ENCODE data around the gene C17orf75.

The C17orf75 gene

DNA sequence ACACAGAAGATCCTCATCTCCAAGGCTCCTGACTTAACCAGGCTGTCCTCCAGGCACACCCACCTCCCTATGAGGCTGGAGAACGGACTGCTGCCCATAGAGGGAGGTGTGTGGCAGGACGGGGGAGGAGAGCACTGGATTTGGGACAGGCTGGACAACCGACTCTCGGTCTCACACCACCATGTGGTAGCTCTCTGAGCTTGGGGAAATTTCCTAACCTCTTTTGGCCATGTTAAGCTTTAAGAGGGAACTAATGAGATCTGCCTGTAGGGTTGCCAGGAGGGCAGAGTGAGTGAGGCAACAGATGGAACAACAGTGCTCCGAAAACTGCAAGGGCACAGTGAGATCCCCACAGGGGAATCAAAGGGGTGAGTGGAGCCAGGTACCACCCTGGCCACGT is 43.7 kb downstream of the C17orf75 start:
- Histone ChIP-seq H3K4me2 (no peak overlapping the region), H3K79me2 (ENCODE audit: insufficient read depth, low read depth) (no peaks in the 10 kb centered on the region), H3K4me3 (IDR thresholded peaks at IDR 0.05; ENCODE audit: insufficient read depth, low read depth, low read length) (no peak overlapping the region), H3K27ac (no peak overlapping the region), H3K9ac (no peak overlapping the region), H3K27me3 (ENCODE audit: insufficient read depth, low read depth) (no peaks in the 10 kb centered on the region), H3K36me3 (ENCODE audit: insufficient read depth) (no peaks in the 10 kb centered on the region), H2AFZ (ENCODE audit: low read depth) (no peak overlapping the region), H3K4me1 (ENCODE audit: low read depth, poor library complexity, severe bottlenecking) (no peaks in the 10 kb centered on the region), H4K20me1 (ENCODE audit: insufficient read depth) (no peaks in the 10 kb centered on the region)
- TF ChIP-seq, protein P1, sequence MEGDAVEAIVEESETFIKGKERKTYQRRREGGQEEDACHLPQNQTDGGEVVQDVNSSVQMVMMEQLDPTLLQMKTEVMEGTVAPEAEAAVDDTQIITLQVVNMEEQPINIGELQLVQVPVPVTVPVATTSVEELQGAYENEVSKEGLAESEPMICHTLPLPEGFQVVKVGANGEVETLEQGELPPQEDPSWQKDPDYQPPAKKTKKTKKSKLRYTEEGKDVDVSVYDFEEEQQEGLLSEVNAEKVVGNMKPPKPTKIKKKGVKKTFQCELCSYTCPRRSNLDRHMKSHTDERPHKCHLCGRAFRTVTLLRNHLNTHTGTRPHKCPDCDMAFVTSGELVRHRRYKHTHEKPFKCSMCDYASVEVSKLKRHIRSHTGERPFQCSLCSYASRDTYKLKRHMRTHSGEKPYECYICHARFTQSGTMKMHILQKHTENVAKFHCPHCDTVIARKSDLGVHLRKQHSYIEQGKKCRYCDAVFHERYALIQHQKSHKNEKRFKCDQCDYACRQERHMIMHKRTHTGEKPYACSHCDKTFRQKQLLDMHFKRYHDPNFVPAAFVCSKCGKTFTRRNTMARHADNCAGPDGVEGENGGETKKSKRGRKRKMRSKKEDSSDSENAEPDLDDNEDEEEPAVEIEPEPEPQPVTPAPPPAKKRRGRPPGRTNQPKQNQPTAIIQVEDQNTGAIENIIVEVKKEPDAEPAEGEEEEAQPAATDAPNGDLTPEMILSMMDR (conservative IDR thresholded peaks at IDR 0.05; ENCODE audit: low read depth, low read length), result no peak

DNA sequence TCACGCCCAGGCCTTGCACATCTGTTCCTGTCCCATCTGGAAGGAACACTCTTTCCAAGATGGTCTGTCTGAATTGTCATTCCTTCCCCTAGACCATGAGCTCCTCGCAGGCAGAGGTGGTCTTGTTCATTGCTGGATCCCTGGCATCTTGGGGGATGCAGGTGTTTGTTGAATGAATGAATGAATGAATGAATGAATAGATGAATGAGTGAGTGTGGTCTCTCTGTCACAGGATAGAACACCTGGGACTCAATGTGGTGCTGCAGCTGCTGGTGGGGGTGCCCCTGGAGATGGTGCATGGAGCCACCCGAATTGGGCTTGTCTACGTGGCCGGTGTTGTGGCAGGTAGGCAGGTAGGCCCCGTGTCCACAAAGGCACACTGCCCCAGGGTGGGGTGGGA is 44.1 kb downstream of the C17orf75 start:
- Histone ChIP-seq H3K4me2 (no peak overlapping the region), H3K36me3 (ENCODE audit: insufficient read depth) (no peaks in the 10 kb centered on the region), H3K4me1 (ENCODE audit: low read depth, poor library complexity, severe bottlenecking) (no peaks in the 10 kb centered on the region), H4K20me1 (ENCODE audit: insufficient read depth) (no peaks in the 10 kb centered on the region), H3K4me3 (IDR thresholded peaks at IDR 0.05; ENCODE audit: insufficient read depth, low read depth, low read length) (no peak overlapping the region), H3K27me3 (ENCODE audit: insufficient read depth, low read depth) (no peaks in the 10 kb centered on the region), H3K79me2 (ENCODE audit: insufficient read depth, low read depth) (no peaks in the 10 kb centered on the region), H3K27ac (no peak overlapping the region), H3K9ac (no peak overlapping the region), H2AFZ (ENCODE audit: low read depth) (no peak overlapping the region)
- TF ChIP-seq, protein P1 (conservative IDR thresholded peaks at IDR 0.05; ENCODE audit: low read depth, low read length), result no peak

DNA sequence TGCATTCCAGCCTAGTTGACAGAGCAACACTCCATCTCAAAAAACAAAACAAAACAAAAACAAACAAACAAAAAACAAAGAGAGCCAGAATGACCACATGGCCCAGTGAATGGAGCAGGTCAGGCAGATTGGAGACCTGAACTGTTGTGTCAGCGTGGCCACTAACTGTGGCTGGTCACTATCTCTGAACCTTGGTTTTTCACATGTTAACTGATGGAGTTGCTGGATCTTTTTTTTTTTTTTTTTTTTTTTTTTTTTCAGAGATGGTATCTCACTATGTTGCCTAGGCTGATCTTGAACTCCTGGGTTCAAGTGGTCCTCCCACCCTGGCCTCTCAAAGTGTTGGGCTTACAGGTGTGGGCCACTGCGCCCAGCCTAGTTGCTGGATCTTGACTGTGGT is 44.5 kb downstream of the C17orf75 start:
- no peak overlapping the region for H3K9ac ChIP-seq
- H3K4me2 ChIP-seq, result no peak overlapping the region
- H3K36me3 ChIP-seq (ENCODE audit: insufficient read depth), result no peaks in the 10 kb centered on the region
- no peaks in the 10 kb centered on the region for H3K27me3 ChIP-seq (ENCODE audit: insufficient read depth, low read depth)
- no peak overlapping the region for H2AFZ ChIP-seq (ENCODE audit: low read depth)
- no peaks in the 10 kb centered on the region for H3K4me1 ChIP-seq (ENCODE audit: low read depth, poor library complexity, severe bottlenecking)
- H4K20me1 ChIP-seq (ENCODE audit: insufficient read depth), result no peaks in the 10 kb centered on the region
- no peak overlapping the region for H3K4me3 ChIP-seq (IDR thresholded peaks at IDR 0.05; ENCODE audit: insufficient read depth, low read depth, low read length)
- H3K27ac ChIP-seq, result no peak overlapping the region
- no peaks in the 10 kb centered on the region for H3K79me2 ChIP-seq (ENCODE audit: insufficient read depth, low read depth)
- TF ChIP-seq, protein P1 (conservative IDR thresholded peaks at IDR 0.05; ENCODE audit: low read depth, low read length), result no peak

DNA sequence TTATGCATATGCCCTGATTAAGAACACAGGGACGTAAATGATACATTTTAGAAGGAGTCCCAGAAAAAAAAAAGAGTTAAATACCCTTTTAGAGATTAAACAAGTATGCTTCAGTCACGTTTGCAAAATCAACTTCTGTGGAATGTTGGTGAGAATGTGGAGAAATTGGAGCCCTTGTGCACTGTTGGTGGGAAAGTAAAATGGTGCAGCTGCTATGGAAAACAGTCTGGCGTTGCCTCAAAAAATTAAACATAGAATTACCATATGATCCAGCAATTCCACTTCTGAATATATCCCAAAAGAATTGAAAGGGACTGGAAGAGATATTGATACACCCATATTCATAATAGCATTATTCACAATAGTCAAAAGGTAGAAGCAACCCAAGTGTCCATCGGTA is 49.9 kb downstream of the C17orf75 start:
- no peaks in the 10 kb centered on the region for H3K4me1 ChIP-seq (ENCODE audit: low read depth, poor library complexity, severe bottlenecking)
- H2AFZ ChIP-seq (ENCODE audit: low read depth), result no peak overlapping the region
- no peak overlapping the region for H3K9ac ChIP-seq
- no peaks in the 10 kb centered on the region for H3K27me3 ChIP-seq (ENCODE audit: insufficient read depth, low read depth)
- no peak overlapping the region for H3K4me3 ChIP-seq (IDR thresholded peaks at IDR 0.05; ENCODE audit: insufficient read depth, low read depth, low read length)
- no peaks in the 10 kb centered on the region for H4K20me1 ChIP-seq (ENCODE audit: insufficient read depth)
- H3K36me3 ChIP-seq (ENCODE audit: insufficient read depth), result no peaks in the 10 kb centered on the region
- TF ChIP-seq, protein P1 (conservative IDR thresholded peaks at IDR 0.05; ENCODE audit: low read depth, low read length), result no peak
- H3K27ac ChIP-seq, result no peak overlapping the region
- no peaks in the 10 kb centered on the region for H3K79me2 ChIP-seq (ENCODE audit: insufficient read depth, low read depth)
- no peak overlapping the region for H3K4me2 ChIP-seq

Data from KMS-11 (cell line).